Measurements from ENCODE around the gene LRBA. TPM values are rescaled to one million over a fixed set of nuclear protein-coding genes. Genes with fewer than 3 reads are reported as not detected.
A peak's percentile ranks its signal among the peaks of the same experiment; 100 is the strongest.

LRBA gene
- total RNA-seq, 1 experiment from 2014 or later, result 69.1 TPM

DNA sequence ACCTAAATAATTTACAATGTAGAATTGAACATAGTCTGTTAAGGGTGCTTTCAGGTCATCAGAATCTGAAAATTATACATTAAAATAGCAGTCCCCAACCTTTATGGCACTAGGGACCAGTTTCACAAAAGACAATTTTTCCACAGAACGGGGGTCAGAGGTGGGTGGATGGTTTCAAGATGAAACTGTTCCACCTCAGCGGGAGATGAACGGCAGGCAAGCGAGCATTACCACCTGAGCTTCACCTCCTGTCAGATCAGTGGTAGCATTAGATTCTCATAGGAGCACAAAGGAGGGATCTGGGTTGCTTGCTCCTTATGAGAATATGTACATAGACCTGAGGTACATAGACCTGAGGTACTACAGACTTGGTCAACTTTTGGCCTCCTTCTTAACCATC, 29.0 kb downstream of the LRBA start:
- ChIA-PET POLR2A (no interaction called here), CTCF (no interaction called here)
- H3K36me3 Mint-ChIP-seq, result peaks cover 2% of the 10 kb centered on the region; the same call in 1 of the 2 replicates
- H3K27ac Mint-ChIP-seq, result peak overlapping the region; percentile 79; the same call in 1 of the 2 replicates
- no peak for TF ChIP-seq FOXP1 (CRISPR knock-in tag; IDR thresholded peaks at IDR 0.05; ENCODE audit: borderline replicate concordance)
- TF ChIP-seq NR1H2 (CRISPR knock-in tag; IDR thresholded peaks at IDR 0.05), result no peak
- TF ChIP-seq CREB1 (CRISPR knock-in tag; IDR thresholded peaks at IDR 0.05), result no peak
- TF ChIP-seq SOX15 (CRISPR knock-in tag; IDR thresholded peaks at IDR 0.05), result no peak
- TF ChIP-seq MYBL2 (CRISPR knock-in tag; IDR thresholded peaks at IDR 0.05), result no peak
- no peak for TF ChIP-seq OVOL2 (CRISPR knock-in tag; IDR thresholded peaks at IDR 0.05; ENCODE audit: borderline replicate concordance)
- TF ChIP-seq, protein P1, sequence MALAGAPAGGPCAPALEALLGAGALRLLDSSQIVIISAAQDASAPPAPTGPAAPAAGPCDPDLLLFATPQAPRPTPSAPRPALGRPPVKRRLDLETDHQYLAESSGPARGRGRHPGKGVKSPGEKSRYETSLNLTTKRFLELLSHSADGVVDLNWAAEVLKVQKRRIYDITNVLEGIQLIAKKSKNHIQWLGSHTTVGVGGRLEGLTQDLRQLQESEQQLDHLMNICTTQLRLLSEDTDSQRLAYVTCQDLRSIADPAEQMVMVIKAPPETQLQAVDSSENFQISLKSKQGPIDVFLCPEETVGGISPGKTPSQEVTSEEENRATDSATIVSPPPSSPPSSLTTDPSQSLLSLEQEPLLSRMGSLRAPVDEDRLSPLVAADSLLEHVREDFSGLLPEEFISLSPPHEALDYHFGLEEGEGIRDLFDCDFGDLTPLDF (CRISPR knock-in tag; IDR thresholded peaks at IDR 0.05), result no peak
- TF ChIP-seq ZSCAN18 (CRISPR knock-in tag; IDR thresholded peaks at IDR 0.05), result no peak
- TF ChIP-seq ATF3 (CRISPR knock-in tag; conservative IDR thresholded peaks at IDR 0.05), result no peak
- no peak for TF ChIP-seq CDX4 (CRISPR knock-in tag; IDR thresholded peaks at IDR 0.05; ENCODE audit: borderline replicate concordance)
- no peak for TF ChIP-seq ETV6 (CRISPR knock-in tag; IDR thresholded peaks at IDR 0.05)
- H3K27me3 Mint-ChIP-seq (ENCODE audit: low read depth), result no peaks in the 10 kb centered on the region
- no peak overlapping the region for H3K4me3 Mint-ChIP-seq
- DNase-seq (ENCODE audit: low spot score), result no peak
- H3K4me1 Mint-ChIP-seq, result peaks cover 13% of the 10 kb centered on the region
- no peak for ATAC-seq
- H3K9me3 Mint-ChIP-seq, result no peaks in the 10 kb centered on the region

DNA sequence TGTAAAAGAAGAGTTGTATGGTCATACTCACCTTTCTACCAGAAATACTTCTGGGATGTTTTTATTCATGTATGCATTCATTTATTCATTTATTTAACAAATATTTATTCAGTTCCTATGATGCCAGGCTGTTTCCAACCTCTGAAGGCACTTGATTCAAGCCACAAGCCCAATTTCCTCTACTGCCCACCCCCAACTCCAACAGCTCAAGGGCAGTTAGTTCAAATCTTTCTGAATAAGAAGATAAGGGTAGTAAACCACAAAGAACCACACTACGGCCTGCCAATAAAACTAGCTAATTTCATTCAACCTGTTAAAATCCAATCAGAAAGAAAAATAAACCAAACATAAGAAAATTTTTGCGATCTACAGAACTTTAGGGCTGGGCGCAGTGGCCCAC, 31.2 kb downstream of the LRBA start:
- Mint-ChIP-seq H3K27ac (no peak overlapping the region), H3K9me3 (no peaks in the 10 kb centered on the region), H3K27me3 (ENCODE audit: low read depth) (no peaks in the 10 kb centered on the region), H3K4me3 (no peak overlapping the region), H3K4me1 (peaks cover 23% of the 10 kb centered on the region), H3K36me3 (no peaks in the 10 kb centered on the region)
- ChIA-PET POLR2A (no interaction called here), CTCF (interaction anchor here (0.6 kb wide), 1 partner anchor 820 kb away, joined by 4 read pairs; no protein-coding TSS in a partner anchor)
- ATAC-seq (no peak), DNase-seq (ENCODE audit: low spot score) (no peak)
- TF ChIP-seq, protein P2, sequence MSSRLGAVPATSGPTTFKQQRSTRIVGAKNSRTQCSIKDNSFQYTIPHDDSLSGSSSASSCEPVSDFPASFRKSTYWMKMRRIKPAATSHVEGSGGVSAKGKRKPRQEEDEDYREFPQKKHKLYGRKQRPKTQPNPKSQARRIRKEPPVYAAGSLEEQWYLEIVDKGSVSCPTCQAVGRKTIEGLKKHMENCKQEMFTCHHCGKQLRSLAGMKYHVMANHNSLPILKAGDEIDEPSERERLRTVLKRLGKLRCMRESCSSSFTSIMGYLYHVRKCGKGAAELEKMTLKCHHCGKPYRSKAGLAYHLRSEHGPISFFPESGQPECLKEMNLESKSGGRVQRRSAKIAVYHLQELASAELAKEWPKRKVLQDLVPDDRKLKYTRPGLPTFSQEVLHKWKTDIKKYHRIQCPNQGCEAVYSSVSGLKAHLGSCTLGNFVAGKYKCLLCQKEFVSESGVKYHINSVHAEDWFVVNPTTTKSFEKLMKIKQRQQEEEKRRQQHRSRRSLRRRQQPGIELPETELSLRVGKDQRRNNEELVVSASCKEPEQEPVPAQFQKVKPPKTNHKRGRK (CRISPR knock-in tag; IDR thresholded peaks at IDR 0.05; ENCODE audit: borderline replicate concordance), result no peak
- TF ChIP-seq NFYB (CRISPR knock-in tag; conservative IDR thresholded peaks at IDR 0.05; ENCODE audit: low read depth) (no peak), FOXJ3 (CRISPR knock-in tag; IDR thresholded peaks at IDR 0.05; ENCODE audit: borderline replicate concordance) (no peak), CREB1 (CRISPR knock-in tag; IDR thresholded peaks at IDR 0.05) (no peak), HMGXB4 (CRISPR knock-in tag; IDR thresholded peaks at IDR 0.05) (no peak), ZNF138 (CRISPR knock-in tag; conservative IDR thresholded peaks at IDR 0.05) (no peak), OVOL2 (CRISPR knock-in tag; IDR thresholded peaks at IDR 0.05; ENCODE audit: borderline replicate concordance) (no peak), RELA (CRISPR knock-in tag; IDR thresholded peaks at IDR 0.05; ENCODE audit: borderline replicate concordance) (no peak), JAZF1 (CRISPR knock-in tag; IDR thresholded peaks at IDR 0.05) (no peak), SOX15 (CRISPR knock-in tag; IDR thresholded peaks at IDR 0.05) (no peak)
- TF ChIP-seq, protein P3, sequence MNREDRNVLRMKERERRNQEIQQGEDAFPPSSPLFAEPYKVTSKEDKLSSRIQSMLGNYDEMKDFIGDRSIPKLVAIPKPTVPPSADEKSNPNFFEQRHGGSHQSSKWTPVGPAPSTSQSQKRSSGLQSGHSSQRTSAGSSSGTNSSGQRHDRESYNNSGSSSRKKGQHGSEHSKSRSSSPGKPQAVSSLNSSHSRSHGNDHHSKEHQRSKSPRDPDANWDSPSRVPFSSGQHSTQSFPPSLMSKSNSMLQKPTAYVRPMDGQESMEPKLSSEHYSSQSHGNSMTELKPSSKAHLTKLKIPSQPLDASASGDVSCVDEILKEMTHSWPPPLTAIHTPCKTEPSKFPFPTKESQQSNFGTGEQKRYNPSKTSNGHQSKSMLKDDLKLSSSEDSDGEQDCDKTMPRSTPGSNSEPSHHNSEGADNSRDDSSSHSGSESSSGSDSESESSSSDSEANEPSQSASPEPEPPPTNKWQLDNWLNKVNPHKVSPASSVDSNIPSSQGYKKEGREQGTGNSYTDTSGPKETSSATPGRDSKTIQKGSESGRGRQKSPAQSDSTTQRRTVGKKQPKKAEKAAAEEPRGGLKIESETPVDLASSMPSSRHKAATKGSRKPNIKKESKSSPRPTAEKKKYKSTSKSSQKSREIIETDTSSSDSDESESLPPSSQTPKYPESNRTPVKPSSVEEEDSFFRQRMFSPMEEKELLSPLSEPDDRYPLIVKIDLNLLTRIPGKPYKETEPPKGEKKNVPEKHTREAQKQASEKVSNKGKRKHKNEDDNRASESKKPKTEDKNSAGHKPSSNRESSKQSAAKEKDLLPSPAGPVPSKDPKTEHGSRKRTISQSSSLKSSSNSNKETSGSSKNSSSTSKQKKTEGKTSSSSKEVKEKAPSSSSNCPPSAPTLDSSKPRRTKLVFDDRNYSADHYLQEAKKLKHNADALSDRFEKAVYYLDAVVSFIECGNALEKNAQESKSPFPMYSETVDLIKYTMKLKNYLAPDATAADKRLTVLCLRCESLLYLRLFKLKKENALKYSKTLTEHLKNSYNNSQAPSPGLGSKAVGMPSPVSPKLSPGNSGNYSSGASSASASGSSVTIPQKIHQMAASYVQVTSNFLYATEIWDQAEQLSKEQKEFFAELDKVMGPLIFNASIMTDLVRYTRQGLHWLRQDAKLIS (CRISPR knock-in tag; IDR thresholded peaks at IDR 0.05; ENCODE audit: borderline replicate concordance), result no peak
- TF ChIP-seq, protein P4, sequence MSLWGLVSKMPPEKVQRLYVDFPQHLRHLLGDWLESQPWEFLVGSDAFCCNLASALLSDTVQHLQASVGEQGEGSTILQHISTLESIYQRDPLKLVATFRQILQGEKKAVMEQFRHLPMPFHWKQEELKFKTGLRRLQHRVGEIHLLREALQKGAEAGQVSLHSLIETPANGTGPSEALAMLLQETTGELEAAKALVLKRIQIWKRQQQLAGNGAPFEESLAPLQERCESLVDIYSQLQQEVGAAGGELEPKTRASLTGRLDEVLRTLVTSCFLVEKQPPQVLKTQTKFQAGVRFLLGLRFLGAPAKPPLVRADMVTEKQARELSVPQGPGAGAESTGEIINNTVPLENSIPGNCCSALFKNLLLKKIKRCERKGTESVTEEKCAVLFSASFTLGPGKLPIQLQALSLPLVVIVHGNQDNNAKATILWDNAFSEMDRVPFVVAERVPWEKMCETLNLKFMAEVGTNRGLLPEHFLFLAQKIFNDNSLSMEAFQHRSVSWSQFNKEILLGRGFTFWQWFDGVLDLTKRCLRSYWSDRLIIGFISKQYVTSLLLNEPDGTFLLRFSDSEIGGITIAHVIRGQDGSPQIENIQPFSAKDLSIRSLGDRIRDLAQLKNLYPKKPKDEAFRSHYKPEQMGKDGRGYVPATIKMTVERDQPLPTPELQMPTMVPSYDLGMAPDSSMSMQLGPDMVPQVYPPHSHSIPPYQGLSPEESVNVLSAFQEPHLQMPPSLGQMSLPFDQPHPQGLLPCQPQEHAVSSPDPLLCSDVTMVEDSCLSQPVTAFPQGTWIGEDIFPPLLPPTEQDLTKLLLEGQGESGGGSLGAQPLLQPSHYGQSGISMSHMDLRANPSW (CRISPR knock-in tag; conservative IDR thresholded peaks at IDR 0.05; ENCODE audit: low read depth), result no peak
